C4-2B (cell line): Measurements from ENCODE around the gene ITGA2B.

ENCODE experiments used
- ZFX ChIP-seq: fragments of 450-650 bp; IDR thresholded peaks from 2 replicates; pipeline ENCODE4 v1.6.1; 2017
- TF ChIP-seq, protein P1 (sequence below): fragments of 450-650 bp; conservative IDR thresholded peaks from 2 replicates; pipeline ENCODE4 v1.5.1; 2017; ENCODE audit warnings: mild to moderate bottlenecking

GRCh38 chr17:44334727-44335126 is 54.7 kb downstream of the ITGA2B start:
- TF ChIP-seq, protein P1, sequence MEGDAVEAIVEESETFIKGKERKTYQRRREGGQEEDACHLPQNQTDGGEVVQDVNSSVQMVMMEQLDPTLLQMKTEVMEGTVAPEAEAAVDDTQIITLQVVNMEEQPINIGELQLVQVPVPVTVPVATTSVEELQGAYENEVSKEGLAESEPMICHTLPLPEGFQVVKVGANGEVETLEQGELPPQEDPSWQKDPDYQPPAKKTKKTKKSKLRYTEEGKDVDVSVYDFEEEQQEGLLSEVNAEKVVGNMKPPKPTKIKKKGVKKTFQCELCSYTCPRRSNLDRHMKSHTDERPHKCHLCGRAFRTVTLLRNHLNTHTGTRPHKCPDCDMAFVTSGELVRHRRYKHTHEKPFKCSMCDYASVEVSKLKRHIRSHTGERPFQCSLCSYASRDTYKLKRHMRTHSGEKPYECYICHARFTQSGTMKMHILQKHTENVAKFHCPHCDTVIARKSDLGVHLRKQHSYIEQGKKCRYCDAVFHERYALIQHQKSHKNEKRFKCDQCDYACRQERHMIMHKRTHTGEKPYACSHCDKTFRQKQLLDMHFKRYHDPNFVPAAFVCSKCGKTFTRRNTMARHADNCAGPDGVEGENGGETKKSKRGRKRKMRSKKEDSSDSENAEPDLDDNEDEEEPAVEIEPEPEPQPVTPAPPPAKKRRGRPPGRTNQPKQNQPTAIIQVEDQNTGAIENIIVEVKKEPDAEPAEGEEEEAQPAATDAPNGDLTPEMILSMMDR: no peak
- no peak for TF ChIP-seq ZFX
